ENCODE measurements around the gene MAP3K2.

DNA sequence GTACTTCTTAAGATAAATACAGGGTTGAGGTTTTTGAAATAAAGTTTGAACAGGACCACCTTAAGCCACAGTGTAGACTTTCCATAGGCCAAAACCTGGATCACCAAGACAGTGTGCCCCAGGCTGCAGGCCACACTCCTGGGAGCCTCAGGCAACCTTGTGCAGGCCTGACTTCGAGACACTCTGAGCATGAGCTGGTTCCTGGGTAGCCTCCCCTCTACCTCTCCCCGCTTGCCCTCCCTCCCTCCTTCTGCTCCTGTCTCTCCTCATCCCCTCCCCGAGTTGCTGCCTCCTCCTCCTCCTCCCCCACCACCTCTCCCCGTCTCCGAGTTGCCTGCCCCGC lies 19.9 kb upstream of the MAP3K2 start:
- TF ChIP-seq, protein P1, sequence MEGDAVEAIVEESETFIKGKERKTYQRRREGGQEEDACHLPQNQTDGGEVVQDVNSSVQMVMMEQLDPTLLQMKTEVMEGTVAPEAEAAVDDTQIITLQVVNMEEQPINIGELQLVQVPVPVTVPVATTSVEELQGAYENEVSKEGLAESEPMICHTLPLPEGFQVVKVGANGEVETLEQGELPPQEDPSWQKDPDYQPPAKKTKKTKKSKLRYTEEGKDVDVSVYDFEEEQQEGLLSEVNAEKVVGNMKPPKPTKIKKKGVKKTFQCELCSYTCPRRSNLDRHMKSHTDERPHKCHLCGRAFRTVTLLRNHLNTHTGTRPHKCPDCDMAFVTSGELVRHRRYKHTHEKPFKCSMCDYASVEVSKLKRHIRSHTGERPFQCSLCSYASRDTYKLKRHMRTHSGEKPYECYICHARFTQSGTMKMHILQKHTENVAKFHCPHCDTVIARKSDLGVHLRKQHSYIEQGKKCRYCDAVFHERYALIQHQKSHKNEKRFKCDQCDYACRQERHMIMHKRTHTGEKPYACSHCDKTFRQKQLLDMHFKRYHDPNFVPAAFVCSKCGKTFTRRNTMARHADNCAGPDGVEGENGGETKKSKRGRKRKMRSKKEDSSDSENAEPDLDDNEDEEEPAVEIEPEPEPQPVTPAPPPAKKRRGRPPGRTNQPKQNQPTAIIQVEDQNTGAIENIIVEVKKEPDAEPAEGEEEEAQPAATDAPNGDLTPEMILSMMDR (IDR thresholded peaks at IDR 0.05): no peak
- no peak for TF ChIP-seq ZFX (IDR thresholded peaks at IDR 0.05; ENCODE audit: borderline replicate concordance)

All from 22Rv1 (cell line).